HepG2 (cell line): ENCODE results near the gene ZNF627. TPM values are rescaled to one million over a fixed set of nuclear protein-coding genes. Genes with fewer than 3 reads are reported as not detected.

Source experiments
- ATAC-seq: fragments of 200-7000 bp; cut with Tn5 transposase; 3 replicates; pipeline ENCODE4 v1.9.1; 2020; ENCODE audit warnings: mild to moderate bottlenecking, moderate library complexity
- BruUV-seq: library from RNA; stranded (reverse); fragments of 400-500 nt; replicated peaks from 2 replicates; lab custom pipeline; 2021; lab: Mats Ljungman, UMichigan
- CTCF ChIA-PET: fragments of 300-600 bp; formaldehyde crosslinking; extraction: SDS; loops from one replicate; lab custom pipeline; 2021; ENCODE audit warnings: low total read pairs, inconsistent platforms, low intra/inter-chr PET ratio; lab: Yijun Ruan, JAX
- POLR2A ChIA-PET: fragments of 350-600 bp; sonication (Branson Sonifier 250); formaldehyde crosslinking; loops from one replicate; lab custom pipeline; 2020; ENCODE audit warnings: antibody characterized with exemption, inconsistent platforms; lab: Yijun Ruan, JAX
- DNase-seq: peaks from one replicate; pipeline ENCODE4 v3.0.0-alpha.2; 2015; ENCODE audit warnings: low spot score
- FAIRE-seq: peaks from 3 replicates; lab custom pipeline; 2011; peaks lifted over from hg19 to GRCh38; lab: Jason Lieb, UNC
- H2AFZ ChIP-seq: one replicate; pipeline ENCODE4 v1.6.1; 2011; ENCODE audit warnings: low read length, inconsistent platforms
- H3K27ac ChIP-seq: fragments of 300-600 bp; 3 replicates; pipeline ENCODE4 v1.8.0; 2011; ENCODE audit warnings: mixed run types, mild to moderate bottlenecking, mixed read lengths, low read length, inconsistent platforms; ENCODE audit not compliant: insufficient read depth; ENCODE audit errors: extremely low read length
- H3K27me3 ChIP-seq, 2 experiments: fragments of 200-600 bp in 1 of 2; 2 replicates in 1 of 2; 3 replicates in 1 of 2; pipeline versions ENCODE4 v1.6.0 to v1.8.0; 2011; ENCODE audit warnings: low read length in 2 of 2, mild to moderate bottlenecking in 2 of 2, moderate library complexity in 2 of 2, inconsistent platforms in 1 of 2; ENCODE audit not compliant: insufficient read depth in 2 of 2, control insufficient read depth in 1 of 2
- H3K36me3 ChIP-seq, 2 experiments: fragments of 200-600 bp in 1 of 2; replicated peaks in 1 of 2; 2 replicates in 1 of 2; 3 replicates in 1 of 2; pipeline versions ENCODE4 v1.5.1 to v1.8.0; 2011; ENCODE audit warnings: low read length in 2 of 2, inconsistent platforms in 1 of 2; ENCODE audit not compliant: insufficient read depth in 2 of 2, control insufficient read depth in 1 of 2
- H3K4me1 ChIP-seq: 2 replicates; pipeline ENCODE4 v1.5.1; 2012; ENCODE audit warnings: low read length, inconsistent platforms; ENCODE audit not compliant: insufficient read depth
- H3K4me2 ChIP-seq: 2 replicates; pipeline ENCODE4 v1.6.0; 2011; ENCODE audit warnings: low read depth, low read length, inconsistent platforms
- H3K4me3 ChIP-seq, 3 experiments: fragments of 200-600 bp in 1 of 3; sonication (generic), shearing (Covaris generic) in 1 of 3; replicated peaks in 1 of 3; 2 replicates each; pipeline ENCODE4 v1.5.1; 2011 to 2016; ENCODE audit warnings: low read length in 3 of 3, inconsistent platforms in 2 of 3, low read depth in 2 of 3, mild to moderate bottlenecking in 2 of 3, control low read depth in 1 of 3, mixed read lengths in 1 of 3; ENCODE audit not compliant: insufficient read depth in 1 of 3
- H3K79me2 ChIP-seq: one replicate; pipeline ENCODE4 v1.6.1; 2011; ENCODE audit warnings: low read length, inconsistent platforms; ENCODE audit not compliant: insufficient read depth
- H3K9ac ChIP-seq: 2 replicates; pipeline ENCODE4 v1.6.0; 2011; ENCODE audit warnings: mild to moderate bottlenecking, low read depth, low read length, inconsistent platforms; ENCODE audit not compliant: insufficient read depth
- H3K9me3 ChIP-seq: 2 replicates; pipeline ENCODE4 v1.5.1; 2012; ENCODE audit warnings: mild to moderate bottlenecking, low read length
- H4K20me1 ChIP-seq: 2 replicates; pipeline ENCODE4 v1.6.0; 2011; ENCODE audit warnings: inconsistent platforms, mild to moderate bottlenecking, low read length, moderate library complexity; ENCODE audit not compliant: insufficient read depth
- BRD4 ChIP-seq: sonication (generic); formaldehyde crosslinking; IDR thresholded peaks from 2 replicates; pipeline ENCODE4 v1.4.0; 2020; ENCODE audit warnings: missing genetic modification reagents
- GATAD2A ChIP-seq: IDR thresholded peaks from 2 replicates; pipeline ENCODE4 v1.6.1; 2016
- MIER2 ChIP-seq: IDR thresholded peaks from 2 replicates; pipeline ENCODE4 v1.6.1; 2016; ENCODE audit warnings: missing biosample characterization, missing genetic modification reagents
- REPIN1 ChIP-seq: sonication (generic); formaldehyde crosslinking; IDR thresholded peaks from 2 replicates; pipeline ENCODE4 v1.8.0; 2022; ENCODE audit warnings: missing genetic modification reagents, low read depth, mild to moderate bottlenecking, borderline replicate concordance
- TGIF2 ChIP-seq: IDR thresholded peaks from 2 replicates; pipeline ENCODE4 v1.6.1; 2016; ENCODE audit warnings: control low read depth, missing compliant biosample characterization
- ZFP41 ChIP-seq: sonication (generic); formaldehyde crosslinking; IDR thresholded peaks from 2 replicates; pipeline ENCODE4 v1.4.0; 2020; ENCODE audit warnings: mild to moderate bottlenecking, missing genetic modification reagents, borderline replicate concordance
- ZGPAT ChIP-seq: IDR thresholded peaks from 2 replicates; pipeline ENCODE4 v1.6.1; 2016; ENCODE audit warnings: mild to moderate bottlenecking
- ZNF354B ChIP-seq: sonication (generic); formaldehyde crosslinking; IDR thresholded peaks from 2 replicates; pipeline ENCODE4 v1.8.0; 2022; ENCODE audit warnings: mild to moderate bottlenecking, missing genetic modification reagents
- ZNF619 ChIP-seq: sonication (generic); formaldehyde crosslinking; IDR thresholded peaks from 2 replicates; pipeline ENCODE4 v1.4.0; 2020; ENCODE audit warnings: mild to moderate bottlenecking, missing genetic modification reagents
- WGBS: methylation state at CpG from one replicate; pipeline ENCODE4 v1.1.6; 2017; ENCODE audit warnings: low lambda C conversion rate; 5-methylcytosine and 5-hydroxymethylcytosine counted together
- in situ Hi-C: cut with HindIII; loops from 2 replicates; pipeline ENCODE4 v1.10.0; 2017; ENCODE audit warnings: low pct_unique_long_range_greater_than_20kb; ENCODE audit not compliant: extremely low pct_ligation_motif_present
- intact Hi-C: fragments of 100-400 bp; cut with micrococcal nuclease; formaldehyde crosslinking; loops from one replicate; pipeline ENCODE4 v1.10.0; 2022; ENCODE audit not compliant: unreplicated experiment
- polyA plus RNA-seq, 8 experiments: library from polyadenylated mRNA; depleted of rRNA in 3 of 8; stranded (reverse) in 7 of 8; unstranded in 1 of 8; fragments of >200 nt; fragmentation: Illumina TruSeq in 4 of 8; extraction: Trizol in 4 of 8; gene quantifications; 2 replicates each; pipeline versions ENCODE4 v1.2.1 to v1.2.3, GENCODE V29; 2011 to 2016; ENCODE audit warnings: low read depth in 4 of 8, missing spikeins in 1 of 8, mixed read lengths in 1 of 8; ENCODE audit not compliant: insufficient read depth in 1 of 8
- total RNA-seq, 5 experiments: library from RNA; depleted of rRNA; stranded (reverse); fragments of >200 nt; fragmentation: Illumina TruSeq; extraction: Trizol; gene quantifications; 2 replicates each; pipeline ENCODE4 v1.2.3, GENCODE V29; 2016; ENCODE audit warnings: low read depth in 1 of 5
- TF ChIP-seq, protein P1 (sequence below): sonication (generic); formaldehyde crosslinking; IDR thresholded peaks from 2 replicates; pipeline ENCODE4 v1.5.1; 2020; ENCODE audit warnings: mild to moderate bottlenecking, missing genetic modification reagents, moderate library complexity
- TF ChIP-seq, protein P2 (sequence below): sonication (generic); formaldehyde crosslinking; IDR thresholded peaks from 2 replicates; pipeline ENCODE4 v1.8.0; 2022; ENCODE audit warnings: mild to moderate bottlenecking, missing genetic modification reagents, moderate library complexity

ZNF627 gene
- total and polyA plus RNA-seq, 2 of the 13 experiments (the other 11 are each of a cell fraction or from before 2014, with no cell fraction given) = 4.2 to 12.7 TPM

GRCh38 chr19:11555246-11555645, 42.0 kb upstream of the ZNF627 start:
- peaks cover 23% of the 10 kb centered on the region for H3K4me1 ChIP-seq
- H3K4me2 ChIP-seq = no peak overlapping the region
- H2AFZ ChIP-seq = no peak overlapping the region
- TF ChIP-seq ZNF354B (CRISPR knock-in tag) (no peak), ZFP41 (CRISPR knock-in tag) (no peak), BRD4 (CRISPR knock-in tag) (no peak), GATAD2A (no peak), ZNF619 (CRISPR knock-in tag) (no peak), REPIN1 (CRISPR knock-in tag) (no peak), TGIF2 (CRISPR knock-in tag) (no peak), MIER2 (CRISPR knock-in tag) (no peak), ZGPAT (CRISPR knock-in tag) (no peak)
- TF ChIP-seq, protein P1, sequence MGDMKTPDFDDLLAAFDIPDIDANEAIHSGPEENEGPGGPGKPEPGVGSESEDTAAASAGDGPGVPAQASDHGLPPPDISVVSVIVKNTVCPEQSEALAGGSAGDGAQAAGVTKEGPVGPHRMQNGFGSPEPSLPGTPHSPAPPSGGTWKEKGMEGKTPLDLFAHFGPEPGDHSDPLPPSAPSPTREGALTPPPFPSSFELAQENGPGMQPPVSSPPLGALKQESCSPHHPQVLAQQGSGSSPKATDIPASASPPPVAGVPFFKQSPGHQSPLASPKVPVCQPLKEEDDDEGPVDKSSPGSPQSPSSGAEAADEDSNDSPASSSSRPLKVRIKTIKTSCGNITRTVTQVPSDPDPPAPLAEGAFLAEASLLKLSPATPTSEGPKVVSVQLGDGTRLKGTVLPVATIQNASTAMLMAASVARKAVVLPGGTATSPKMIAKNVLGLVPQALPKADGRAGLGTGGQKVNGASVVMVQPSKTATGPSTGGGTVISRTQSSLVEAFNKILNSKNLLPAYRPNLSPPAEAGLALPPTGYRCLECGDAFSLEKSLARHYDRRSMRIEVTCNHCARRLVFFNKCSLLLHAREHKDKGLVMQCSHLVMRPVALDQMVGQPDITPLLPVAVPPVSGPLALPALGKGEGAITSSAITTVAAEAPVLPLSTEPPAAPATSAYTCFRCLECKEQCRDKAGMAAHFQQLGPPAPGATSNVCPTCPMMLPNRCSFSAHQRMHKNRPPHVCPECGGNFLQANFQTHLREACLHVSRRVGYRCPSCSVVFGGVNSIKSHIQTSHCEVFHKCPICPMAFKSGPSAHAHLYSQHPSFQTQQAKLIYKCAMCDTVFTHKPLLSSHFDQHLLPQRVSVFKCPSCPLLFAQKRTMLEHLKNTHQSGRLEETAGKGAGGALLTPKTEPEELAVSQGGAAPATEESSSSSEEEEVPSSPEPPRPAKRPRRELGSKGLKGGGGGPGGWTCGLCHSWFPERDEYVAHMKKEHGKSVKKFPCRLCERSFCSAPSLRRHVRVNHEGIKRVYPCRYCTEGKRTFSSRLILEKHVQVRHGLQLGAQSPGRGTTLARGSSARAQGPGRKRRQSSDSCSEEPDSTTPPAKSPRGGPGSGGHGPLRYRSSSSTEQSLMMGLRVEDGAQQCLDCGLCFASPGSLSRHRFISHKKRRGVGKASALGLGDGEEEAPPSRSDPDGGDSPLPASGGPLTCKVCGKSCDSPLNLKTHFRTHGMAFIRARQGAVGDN (CRISPR knock-in tag) = no peak
- TF ChIP-seq, protein P2, sequence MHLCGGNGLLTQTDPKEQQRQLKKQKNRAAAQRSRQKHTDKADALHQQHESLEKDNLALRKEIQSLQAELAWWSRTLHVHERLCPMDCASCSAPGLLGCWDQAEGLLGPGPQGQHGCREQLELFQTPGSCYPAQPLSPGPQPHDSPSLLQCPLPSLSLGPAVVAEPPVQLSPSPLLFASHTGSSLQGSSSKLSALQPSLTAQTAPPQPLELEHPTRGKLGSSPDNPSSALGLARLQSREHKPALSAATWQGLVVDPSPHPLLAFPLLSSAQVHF (CRISPR knock-in tag) = no peak
- in situ Hi-C loops = no loop called here
- H4K20me1 ChIP-seq = no peaks in the 10 kb centered on the region
- ChIA-PET CTCF (no interaction called here), POLR2A (no interaction called here)
- 98% methylated on average over 6 of the region's 6 CpGs for WGBS
- no peak overlapping the region for H3K9ac ChIP-seq
- no peaks in the 10 kb centered on the region for H3K9me3 ChIP-seq
- FAIRE-seq = no peak
- H3K36me3 ChIP-seq = peaks cover 5 to 15% of the 10 kb centered on the region in 2 experiments; a peak in 4 of 5 replicates
- peaks cover 32% of the 10 kb centered on the region for H3K79me2 ChIP-seq
- H3K27me3 ChIP-seq = no peaks in the 10 kb centered on the region
- BruUV-seq = no TSS peak
- H3K4me3 ChIP-seq = no peak overlapping the region
- no peak for ATAC-seq
- no peak overlapping the region for H3K27ac ChIP-seq
- intact Hi-C loops = no loop called here
- DNase-seq = no peak
